HUDEP-2 (cell line): ENCODE results near the gene DDX39A.
A peak's percentile ranks its signal among the peaks of the same experiment; 100 is the strongest.
"Not testable (repeated sequence)": the region's sequence is repeated elsewhere in the genome, so short reads cannot be mapped to it uniquely, and the experiment has no call there.

ENCODE experiments used
- DNase-seq, 76 experiments: peaks; one replicate each; lab custom pipeline; 2025; ENCODE audit not compliant: unreplicated experiment in 76 of 76; lab: John Stamatoyannopoulos, UW

DDX39A gene

GRCh38 chr19:14395262-14395661 lies 23.9 kb downstream of the DDX39A start:
- no peak for DNase-seq

- DNase-seq: no peak
Measured at GRCh38 chr19:14394167-14394566, 25.0 kb downstream of the DDX39A start.

GRCh38 chr19:14393329-14393728 lies 25.8 kb downstream of the DDX39A start:
- no peak for DNase-seq

DNA sequence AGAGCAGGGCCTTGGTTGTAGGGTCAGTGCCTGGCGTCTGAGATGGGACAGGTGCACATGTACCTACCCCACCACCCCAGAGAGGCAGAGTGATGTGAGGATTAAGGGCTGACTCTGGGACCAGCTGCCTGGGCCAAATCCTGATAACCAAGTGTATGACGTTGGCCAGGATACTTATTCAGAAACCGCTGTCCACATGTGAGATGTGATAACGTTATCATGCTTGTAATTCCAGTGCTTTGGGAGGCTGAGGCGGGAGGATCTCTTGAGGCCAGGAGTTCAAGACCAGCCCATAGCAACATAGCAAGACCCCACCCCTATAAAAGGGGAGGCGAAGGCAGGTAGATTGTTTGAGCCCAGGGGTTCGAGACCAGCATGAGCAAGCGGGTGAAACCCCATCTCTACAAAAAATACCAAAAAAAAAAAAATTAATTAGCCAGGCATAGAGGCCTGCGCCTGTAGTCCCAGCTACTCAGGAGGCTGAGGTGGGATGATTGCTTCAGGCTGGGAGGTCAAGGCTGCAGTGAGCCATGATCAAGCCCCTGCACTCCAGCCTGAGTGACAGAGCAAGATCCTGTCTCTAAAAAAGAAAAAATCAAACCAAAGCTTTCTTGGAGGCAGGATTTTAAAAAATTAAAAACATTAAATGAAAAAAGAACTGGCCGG lies 27.9 kb downstream of the DDX39A start:
- DNase-seq: peak in 69 of 76 experiments; percentile 21 to 86 (median 59)

GRCh38 chr19:14390548-14390947 lies 28.6 kb downstream of the DDX39A start:
- no peak for DNase-seq

DNA sequence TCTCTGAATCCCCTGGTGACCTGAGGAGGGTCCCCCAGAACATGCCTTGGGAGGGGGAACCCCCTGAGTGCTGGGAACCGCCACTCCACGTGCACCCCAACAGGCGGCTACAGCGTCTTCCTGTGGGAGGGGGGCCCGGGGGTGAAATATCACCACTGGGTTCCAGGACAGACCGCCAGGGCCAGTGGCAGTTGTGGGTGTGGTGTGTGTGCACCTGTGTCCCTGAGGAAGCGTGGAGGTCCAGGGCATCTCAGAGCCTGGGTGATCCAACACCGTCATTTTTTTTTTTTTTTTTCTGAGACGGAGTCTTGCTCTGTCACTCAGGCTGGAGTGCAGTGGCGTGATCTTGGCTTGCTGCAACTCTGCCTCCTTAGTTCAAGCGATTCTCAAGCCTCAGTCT lies 33.6 kb downstream of the DDX39A start:
- DNase-seq: no peak

DNA sequence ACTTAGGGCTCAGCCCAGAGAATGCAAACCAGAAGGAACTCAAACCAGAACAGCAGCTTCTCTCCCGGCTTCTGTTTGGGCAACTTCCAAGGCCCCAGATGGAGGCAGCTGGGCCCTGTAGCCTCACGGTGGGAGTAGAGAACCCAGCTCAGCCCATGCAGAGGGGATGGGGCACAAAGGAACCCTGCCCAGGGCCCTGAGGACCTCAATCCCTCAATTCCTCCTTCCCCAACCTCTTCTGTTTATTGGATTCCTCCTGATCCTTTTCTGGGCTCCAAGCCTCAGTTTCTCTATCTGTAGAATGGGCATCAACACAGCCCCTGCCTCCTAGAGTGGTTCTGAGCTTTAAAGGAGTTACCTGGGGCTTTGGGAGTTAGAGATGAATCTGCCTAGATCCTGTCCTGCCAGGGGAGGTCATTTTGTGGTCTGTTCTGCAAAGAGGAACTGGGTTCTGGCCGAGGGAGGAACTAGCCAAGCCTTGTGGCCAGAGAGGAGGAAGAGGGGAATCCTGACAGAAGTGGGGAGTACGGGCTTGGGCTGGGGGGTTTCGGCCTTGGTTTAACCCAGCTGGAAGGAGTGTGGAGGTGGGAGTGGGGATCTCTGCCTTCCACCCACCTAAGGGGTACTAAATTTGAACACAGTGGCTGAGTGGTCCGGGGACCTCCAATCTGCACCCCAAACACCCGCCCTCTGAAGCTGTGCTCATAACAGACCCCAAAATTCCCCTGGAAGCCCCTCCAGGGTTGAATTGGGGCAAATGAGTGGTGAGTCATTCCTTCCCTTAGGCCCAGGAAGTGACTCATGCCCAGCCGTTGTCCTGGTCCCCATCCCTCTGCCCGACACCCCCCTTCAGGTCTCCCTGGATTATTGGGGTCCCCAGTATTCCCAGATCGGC lies 35.2 kb downstream of the DDX39A start:
- peak in 37 of 76 experiments; percentile 19 to 68 (median 41) for DNase-seq

- peak in 71 of 76 experiments; percentile 29 to 89 (median 71) for DNase-seq
Measured at GRCh38 chr19:14381689-14382474, 37.3 kb downstream of the DDX39A start.

GRCh38 chr19:14379294-14380065 lies 39.7 kb downstream of the DDX39A start:
- no peak for DNase-seq

GRCh38 chr19:14378890-14379289 lies 40.3 kb downstream of the DDX39A start:
- no peak for DNase-seq

DNA sequence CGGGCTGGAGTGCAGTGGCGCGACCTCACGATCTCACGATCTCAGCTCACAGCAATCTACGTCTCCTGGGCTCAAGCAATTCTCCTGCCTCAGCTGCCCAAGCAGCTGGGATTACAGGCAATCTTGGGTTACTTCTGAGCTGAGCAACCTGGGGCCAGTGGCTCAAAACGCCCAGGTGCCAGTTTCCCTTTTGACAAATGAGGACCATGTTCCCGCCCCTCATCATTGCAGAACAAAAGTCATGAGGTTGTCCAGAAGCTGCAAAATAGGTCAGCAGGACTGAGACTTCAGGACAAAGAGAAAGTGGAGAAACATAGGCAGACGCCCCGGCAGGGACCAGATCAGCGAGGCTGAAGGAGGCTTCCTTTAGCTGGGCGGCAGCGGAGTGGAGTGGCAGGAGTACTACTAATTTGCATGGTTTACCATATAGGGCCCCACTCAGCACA lies 41.2 kb downstream of the DDX39A start:
- DNase-seq: no peak

DNA sequence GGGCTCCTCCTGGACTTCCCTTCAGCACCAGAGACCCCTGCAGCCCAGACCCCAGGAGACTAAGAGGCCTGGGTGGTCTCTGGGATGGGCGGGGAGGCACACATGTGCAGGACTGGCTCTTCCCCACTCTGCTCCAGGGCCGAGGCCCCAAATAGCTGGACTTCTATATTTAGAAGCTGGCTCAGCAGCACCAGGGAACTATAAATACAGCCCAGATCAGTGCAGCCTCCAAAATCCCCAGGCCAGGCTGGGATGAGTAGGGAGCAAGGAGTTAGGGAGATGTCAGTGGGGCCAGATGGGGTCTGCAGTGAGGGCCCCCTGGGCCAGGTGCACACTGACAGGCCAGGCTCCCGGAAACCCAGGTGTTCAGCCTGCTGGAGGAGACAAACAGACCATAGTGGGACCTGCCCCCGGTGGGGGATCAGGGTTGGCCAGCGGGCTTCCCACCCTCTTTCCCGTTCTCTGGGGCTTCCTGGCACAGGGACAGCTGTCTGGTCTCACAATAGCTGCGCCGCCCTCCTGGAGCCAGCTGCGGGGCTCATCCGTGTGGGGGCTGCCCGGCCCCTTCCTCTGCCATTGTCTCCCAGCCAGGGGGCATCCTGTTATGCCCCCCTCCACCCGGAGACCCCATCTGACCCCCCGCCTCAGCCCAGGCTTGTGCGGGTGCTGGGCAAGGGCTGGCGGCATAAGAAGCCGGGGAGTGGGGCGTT lies 43.4 kb downstream of the DDX39A start:
- DNase-seq: no peak

DNA sequence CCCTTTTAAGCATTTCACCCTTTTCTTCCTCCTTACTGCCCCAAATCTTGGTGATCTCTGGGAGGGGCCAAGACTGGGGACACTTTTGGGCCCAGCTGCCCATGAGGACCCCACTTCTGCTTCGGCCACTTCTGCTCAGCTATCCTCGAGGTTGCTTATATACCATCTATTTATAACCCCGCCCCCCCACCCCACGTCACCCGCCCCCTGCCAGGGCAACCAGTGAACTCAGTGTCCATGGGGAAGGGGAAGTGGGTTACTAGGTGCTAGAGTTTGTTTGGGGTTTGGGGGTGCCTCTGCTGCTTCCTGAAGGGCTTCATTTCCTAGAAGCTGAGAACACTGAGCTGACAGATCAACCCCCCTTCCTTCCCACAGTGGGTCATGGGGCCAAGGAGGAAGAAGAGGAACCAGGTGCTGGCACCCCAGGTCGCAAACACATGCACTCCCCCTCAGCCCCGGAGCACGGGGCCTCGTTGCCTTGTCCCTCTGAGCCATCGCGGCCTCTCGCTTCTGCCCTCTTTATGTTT lies 44.0 kb downstream of the DDX39A start:
- DNase-seq: peak in 1 of 76 experiments; percentile 45

DNA sequence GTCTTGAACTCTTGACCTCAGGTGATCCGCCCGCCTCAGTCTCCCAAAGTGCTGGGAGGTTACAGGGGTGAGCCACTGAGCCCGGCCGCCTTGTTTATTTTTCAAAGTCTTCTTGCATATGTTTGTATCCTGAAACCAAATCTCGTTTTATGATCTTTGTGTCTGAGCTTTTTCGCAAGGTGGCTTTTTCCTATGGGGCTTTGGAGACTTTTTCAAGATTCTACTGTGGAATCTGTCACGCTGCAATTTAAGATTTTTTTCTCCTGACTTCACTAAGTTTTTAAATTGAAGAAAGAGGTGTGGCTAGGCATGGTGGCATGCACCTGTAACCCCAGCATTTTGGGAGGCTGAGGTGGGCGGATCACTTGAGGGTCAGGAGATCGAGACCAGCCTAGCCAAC lies 44.8 kb downstream of the DDX39A start:
- DNase-seq: not testable (repeated sequence)

DNA sequence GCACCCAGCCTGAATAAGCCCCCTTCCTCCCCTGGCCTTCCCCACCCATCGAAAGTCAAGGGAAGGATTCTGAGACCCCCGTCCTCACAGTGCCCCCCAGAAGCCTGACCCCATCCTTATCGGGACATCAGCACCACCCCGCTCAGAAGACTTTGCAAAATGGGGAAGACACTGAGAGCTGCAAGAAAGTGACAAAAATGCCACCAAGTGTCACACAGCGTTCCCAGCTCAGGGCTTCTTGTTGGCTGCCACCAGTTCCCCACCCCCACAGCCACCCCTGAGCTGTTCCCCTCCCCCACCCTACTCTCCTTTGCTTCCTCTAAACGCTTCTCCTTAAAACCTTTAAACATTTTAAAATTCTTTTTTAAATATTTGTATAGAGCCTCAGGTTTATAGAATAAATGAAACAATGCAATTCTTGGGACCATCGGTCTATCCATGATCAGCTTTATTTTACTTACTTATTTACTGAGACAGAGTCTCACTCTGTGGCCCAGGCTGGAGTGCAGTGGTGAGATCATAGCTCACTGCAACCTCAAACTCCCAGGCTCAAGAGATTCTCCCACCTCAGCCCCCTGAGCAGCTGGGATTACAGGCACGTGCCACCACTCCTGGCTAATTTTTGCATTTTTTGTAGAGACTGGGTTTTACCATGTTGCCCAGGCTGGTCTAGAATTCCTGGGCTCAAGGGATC lies 46.6 kb downstream of the DDX39A start:
- not testable (repeated sequence) for DNase-seq

- no peak for DNase-seq
Measured at GRCh38 chr19:14371301-14371821, 47.8 kb downstream of the DDX39A start.

- no peak for DNase-seq
Measured at GRCh38 chr19:14370940-14371280, 48.2 kb downstream of the DDX39A start.

DNA sequence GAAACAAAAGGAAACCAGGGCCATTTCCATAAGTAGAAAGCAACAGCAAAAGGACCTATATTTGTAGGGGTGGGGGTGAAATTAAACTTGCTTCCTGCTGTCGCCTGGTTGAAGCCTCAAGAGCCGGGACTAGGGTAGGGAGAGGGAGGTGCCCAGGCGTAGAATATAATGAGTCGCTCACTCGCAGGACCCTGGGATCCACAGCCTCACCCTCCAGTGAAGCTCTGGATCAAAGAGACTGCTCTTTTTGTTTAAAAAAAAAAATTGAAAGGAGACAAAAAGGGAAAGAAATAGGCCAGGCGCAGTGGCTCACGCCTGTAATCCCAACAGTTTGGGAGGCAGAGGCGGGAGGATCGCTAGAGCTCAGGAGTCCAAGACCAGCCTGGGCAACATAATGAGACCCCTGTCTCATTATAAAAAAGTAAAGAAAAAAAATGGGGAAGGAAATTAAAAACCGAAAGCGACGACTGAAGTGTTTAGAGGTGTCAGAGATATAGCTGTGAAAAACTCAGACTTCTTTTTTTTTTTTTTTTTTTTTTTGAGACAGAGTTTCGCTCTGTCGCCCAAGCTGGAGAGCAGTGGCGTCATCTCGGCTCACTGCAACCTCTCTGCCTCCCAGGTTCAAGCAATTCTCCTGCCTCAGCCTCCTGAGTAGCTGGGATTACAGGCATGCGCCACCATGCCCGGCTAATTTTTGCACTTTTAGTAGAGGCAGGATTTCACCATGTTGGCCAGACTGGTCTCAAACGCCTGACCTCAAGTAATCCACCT lies 48.8 kb downstream of the DDX39A start:
- no peak for DNase-seq
